ENCODE measurements around the gene ESR1. TPM values are rescaled to one million over a fixed set of nuclear protein-coding genes. Genes with fewer than 3 reads are reported as not detected.

ESR1 gene
- total and polyA plus RNA-seq, 2 experiments from 2014 or later = 0.09 TPM; not detected in 1

DNA sequence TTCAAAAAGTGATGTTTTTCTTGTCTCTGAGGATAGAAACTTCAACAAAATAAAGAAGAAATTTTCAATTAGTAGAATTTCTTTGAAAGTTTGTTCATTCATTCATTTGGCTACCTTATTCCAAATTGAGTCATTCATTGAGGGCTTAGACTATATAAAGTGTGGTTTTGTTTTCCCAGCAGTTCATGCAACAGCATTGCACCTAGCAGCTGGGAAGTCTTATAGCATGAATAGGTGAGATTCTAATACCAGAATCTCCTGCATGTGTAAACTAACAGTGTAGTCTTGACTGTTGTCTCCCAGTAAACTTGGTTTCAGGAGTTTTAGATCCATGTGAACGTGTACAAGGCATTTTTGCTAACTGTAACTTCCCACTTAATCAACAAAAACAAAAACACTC is 7.1 kb downstream of the ESR1 start:
- Histone ChIP-seq H3K4me1 (ENCODE audit: insufficient read depth) (no peaks in the 10 kb centered on the region), H3K36me3 (ENCODE audit: low read depth) (no peaks in the 10 kb centered on the region), H3K27me3 (replicated peaks; ENCODE audit: insufficient read depth) (peaks cover 26% of the 10 kb centered on the region), H3K9ac (no peak overlapping the region), H3K27ac (no peak overlapping the region), H4K20me1 (ENCODE audit: insufficient read depth) (no peaks in the 10 kb centered on the region), H3F3A (ENCODE audit: insufficient read depth) (no peaks in the 10 kb centered on the region), H3K9me3 (ENCODE audit: low read depth) (no peaks in the 10 kb centered on the region), H2AFZ (no peak overlapping the region), H3K4me3 (no peak overlapping the region), H3K79me2 (ENCODE audit: insufficient read depth) (no peaks in the 10 kb centered on the region), H3K9me2 (ENCODE audit: insufficient read depth) (no peaks in the 10 kb centered on the region), H3K4me2 (ENCODE audit: unreplicated experiment) (no peak overlapping the region)
- no peak for DNase-seq
- TF ChIP-seq EZH2 (IDR thresholded peaks at IDR 0.05; ENCODE audit: insufficient read depth, poor library complexity, severe bottlenecking) (no peak), EZH2phosphoT487 (IDR thresholded peaks at IDR 0.05; ENCODE audit: insufficient read depth, low read depth) (no peak)
- in situ Hi-C loops (cut with MboI) = no loop called here
- 23 to 26% methylated on average over 1 of the region's 1 CpG for WGBS, 2 experiments (ENCODE audit: low coverage in 1 of 2, low lambda C conversion rate in 2 of 2, missing lambda C conversion rate in 2 of 2)

DNA sequence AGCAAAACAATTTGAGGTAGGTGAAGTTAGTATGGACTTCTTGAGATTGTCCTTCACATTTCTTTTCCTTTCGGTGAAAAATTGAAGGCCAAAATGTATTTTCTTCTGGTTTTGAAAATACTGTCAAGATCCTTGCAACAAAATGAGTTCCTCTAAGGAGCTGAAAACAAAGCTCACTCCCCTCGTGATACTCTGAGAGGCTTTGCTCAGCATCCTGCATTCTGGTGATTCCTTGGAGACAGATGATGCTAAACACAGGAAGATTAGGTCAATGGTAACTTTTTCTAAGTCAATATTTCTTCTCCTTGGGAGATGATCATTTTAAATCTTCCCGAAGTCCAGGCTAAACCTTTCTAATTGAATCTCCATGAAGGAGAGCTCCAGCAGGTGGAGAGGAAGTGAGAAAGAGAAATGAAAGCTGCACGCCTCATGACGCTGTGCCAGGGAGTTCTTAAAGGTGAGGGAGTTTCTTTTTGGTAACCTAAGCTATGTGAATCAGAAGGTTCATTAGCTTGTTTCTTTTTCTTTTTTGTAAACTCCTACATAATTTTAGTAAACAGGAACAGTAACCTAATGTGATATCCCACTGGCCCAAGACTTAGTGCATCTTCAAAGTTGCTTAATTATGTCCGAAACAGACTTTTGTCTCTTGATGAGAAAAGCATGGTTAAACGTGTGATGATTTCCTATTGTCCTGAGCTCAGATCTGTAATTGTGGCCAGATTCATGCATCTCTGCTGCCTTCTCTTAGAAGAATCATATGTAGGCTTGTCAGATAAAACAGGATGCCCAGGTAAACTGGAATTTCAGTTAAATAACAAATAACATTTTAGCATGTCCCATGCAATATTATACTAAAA is 15.0 kb downstream of the ESR1 start:
- no peaks in the 10 kb centered on the region; the same call in 1 of the 2 replicates for H3K27me3 ChIP-seq (replicated peaks; ENCODE audit: insufficient read depth)
- H4K20me1 ChIP-seq (ENCODE audit: insufficient read depth) = no peaks in the 10 kb centered on the region
- H3K4me3 ChIP-seq = no peak overlapping the region
- H3K4me2 ChIP-seq (ENCODE audit: unreplicated experiment) = no peak overlapping the region
- no peaks in the 10 kb centered on the region for H3K36me3 ChIP-seq (ENCODE audit: low read depth)
- H3K9me3 ChIP-seq (ENCODE audit: low read depth) = no peaks in the 10 kb centered on the region
- no peaks in the 10 kb centered on the region for H3K9me2 ChIP-seq (ENCODE audit: insufficient read depth)
- 59 to 60% methylated on average over 7 of the region's 7 CpGs for WGBS, 2 experiments (ENCODE audit: low coverage in 1 of 2, low lambda C conversion rate in 2 of 2, missing lambda C conversion rate in 2 of 2)
- H3K79me2 ChIP-seq (ENCODE audit: insufficient read depth) = no peaks in the 10 kb centered on the region
- H3K4me1 ChIP-seq (ENCODE audit: insufficient read depth) = no peaks in the 10 kb centered on the region
- no peak overlapping the region for H2AFZ ChIP-seq
- in situ Hi-C loops (cut with MboI) = no loop called here
- H3K9ac ChIP-seq = no peak overlapping the region
- DNase-seq = no peak
- no peaks in the 10 kb centered on the region for H3F3A ChIP-seq (ENCODE audit: insufficient read depth)
- H3K27ac ChIP-seq = no peak overlapping the region
- no peak for TF ChIP-seq EZH2phosphoT487 (IDR thresholded peaks at IDR 0.05; ENCODE audit: insufficient read depth, low read depth)
- TF ChIP-seq EZH2 (IDR thresholded peaks at IDR 0.05; ENCODE audit: insufficient read depth, poor library complexity, severe bottlenecking) = no peak

DNA sequence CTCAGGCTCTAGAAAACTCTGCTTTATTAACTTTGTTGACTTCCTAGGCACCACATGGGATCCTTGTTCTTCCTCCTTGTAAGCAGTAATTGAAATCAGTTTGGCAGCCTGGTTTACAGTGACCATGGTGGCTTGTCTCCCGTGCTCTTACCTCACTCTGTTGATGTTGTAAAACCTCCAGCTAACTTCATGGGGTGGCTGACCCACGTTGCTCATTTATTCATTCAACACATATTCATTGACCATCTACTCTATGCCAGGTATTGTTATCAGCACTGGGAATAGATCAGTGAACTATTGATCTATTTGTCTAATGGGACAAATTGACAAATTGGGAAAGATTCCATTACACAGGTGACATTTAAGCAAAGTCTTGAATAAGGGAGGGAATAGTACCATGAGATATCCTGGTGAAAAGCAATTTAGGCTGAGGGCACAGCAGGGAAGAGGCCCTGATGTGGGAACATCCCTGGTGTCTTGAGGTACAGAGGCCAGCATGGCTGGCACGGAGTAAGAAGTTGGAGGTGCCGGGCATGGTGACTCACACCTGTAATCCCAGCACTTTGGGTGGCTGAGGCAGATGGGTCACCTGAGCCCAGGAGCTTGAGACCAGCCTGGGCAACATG is 19.1 kb downstream of the ESR1 start:
- no peak for TF ChIP-seq EZH2phosphoT487 (IDR thresholded peaks at IDR 0.05; ENCODE audit: insufficient read depth, low read depth)
- TF ChIP-seq EZH2 (IDR thresholded peaks at IDR 0.05; ENCODE audit: insufficient read depth, poor library complexity, severe bottlenecking) = no peak
- no peak for DNase-seq
- Histone ChIP-seq H3K9me2 (ENCODE audit: insufficient read depth) (no peaks in the 10 kb centered on the region), H3F3A (ENCODE audit: insufficient read depth) (no peaks in the 10 kb centered on the region), H3K27ac (no peak overlapping the region), H3K4me1 (ENCODE audit: insufficient read depth) (no peaks in the 10 kb centered on the region), H4K20me1 (ENCODE audit: insufficient read depth) (no peaks in the 10 kb centered on the region), H3K9me3 (ENCODE audit: low read depth) (no peaks in the 10 kb centered on the region), H3K4me2 (ENCODE audit: unreplicated experiment) (no peak overlapping the region), H3K27me3 (replicated peaks; ENCODE audit: insufficient read depth) (no peaks in the 10 kb centered on the region; the same call in 1 of the 2 replicates), H3K36me3 (ENCODE audit: low read depth) (no peaks in the 10 kb centered on the region), H3K9ac (no peak overlapping the region), H3K4me3 (no peak overlapping the region), H3K79me2 (ENCODE audit: insufficient read depth) (no peaks in the 10 kb centered on the region), H2AFZ (no peak overlapping the region)
- 58 to 67% methylated on average over 4 of the region's 4 CpGs for WGBS, 2 experiments (ENCODE audit: low coverage in 1 of 2, low lambda C conversion rate in 2 of 2, missing lambda C conversion rate in 2 of 2)
- in situ Hi-C loops (cut with MboI) = no loop called here

DNA sequence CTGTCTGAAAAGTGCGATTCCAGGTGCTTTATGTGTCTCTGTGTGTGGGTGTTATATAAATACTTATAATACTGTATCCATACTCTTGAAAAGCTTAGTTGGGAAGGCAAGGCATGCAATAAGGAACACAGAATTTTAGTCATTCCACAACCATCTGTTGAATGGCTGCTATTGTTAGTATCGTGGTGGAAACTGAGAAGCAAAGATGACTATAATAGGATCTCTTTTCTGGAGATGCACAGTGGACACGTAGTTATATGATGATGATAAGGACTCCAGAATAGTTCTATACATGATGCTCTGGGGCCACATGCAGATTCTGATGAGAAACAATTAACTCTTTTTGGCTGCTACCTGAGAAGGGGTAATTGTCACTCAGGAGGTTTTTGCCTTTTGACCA is 25.2 kb downstream of the ESR1 start:
- Histone ChIP-seq H3K79me2 (ENCODE audit: insufficient read depth) (no peaks in the 10 kb centered on the region), H3F3A (ENCODE audit: insufficient read depth) (no peaks in the 10 kb centered on the region), H3K9me3 (ENCODE audit: low read depth) (no peaks in the 10 kb centered on the region), H3K27ac (no peak overlapping the region), H3K27me3 (replicated peaks; ENCODE audit: insufficient read depth) (no peaks in the 10 kb centered on the region), H3K9me2 (ENCODE audit: insufficient read depth) (no peaks in the 10 kb centered on the region), H3K4me2 (ENCODE audit: unreplicated experiment) (no peak overlapping the region), H3K36me3 (ENCODE audit: low read depth) (no peaks in the 10 kb centered on the region), H3K4me3 (no peak overlapping the region), H3K9ac (no peak overlapping the region), H3K4me1 (ENCODE audit: insufficient read depth) (no peaks in the 10 kb centered on the region), H2AFZ (no peak overlapping the region), H4K20me1 (ENCODE audit: insufficient read depth) (no peaks in the 10 kb centered on the region)
- whole genome bisulfite sequencing, 2 experiments (ENCODE audit: low coverage in 1 of 2, low lambda C conversion rate in 2 of 2, missing lambda C conversion rate in 2 of 2) = 49 to 71% methylated on average over 3 of the region's 3 CpGs
- in situ Hi-C loops (cut with MboI) = no loop called here
- TF ChIP-seq EZH2phosphoT487 (IDR thresholded peaks at IDR 0.05; ENCODE audit: insufficient read depth, low read depth) (no peak), EZH2 (IDR thresholded peaks at IDR 0.05; ENCODE audit: insufficient read depth, poor library complexity, severe bottlenecking) (no peak)
- DNase-seq = no peak
